ENCODE data around the gene CLIP1. TPM values are rescaled to one million over a fixed set of nuclear protein-coding genes. Genes with fewer than 3 reads are reported as not detected.

CLIP1 gene
- total RNA-seq, 1 donor from 2014 or later: 108 TPM

DNA sequence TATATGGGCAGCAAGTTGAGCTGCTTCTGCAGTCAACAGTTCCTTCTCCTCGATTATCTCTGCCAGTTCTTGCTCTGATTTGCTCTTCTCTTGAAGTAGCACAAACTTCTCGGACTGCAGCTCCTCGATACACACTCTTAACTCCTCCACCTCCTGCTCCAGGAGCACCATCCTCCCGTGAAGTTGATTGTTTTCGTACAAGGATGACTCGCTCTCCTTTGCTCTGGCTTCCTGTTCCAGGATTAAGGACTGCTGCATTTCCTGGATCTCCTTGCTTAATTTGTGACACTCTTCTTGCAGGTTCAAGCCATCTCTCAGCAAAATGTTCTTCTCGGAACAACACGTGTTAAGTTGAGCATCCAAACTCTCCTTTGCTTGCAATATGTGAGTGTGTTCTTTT lies 100.0 kb downstream of the CLIP1 start:
- H3K9me3 ChIP-seq: no peaks in the 10 kb centered on the region
- no peak for DNase-seq
- TF ChIP-seq, protein P1, sequence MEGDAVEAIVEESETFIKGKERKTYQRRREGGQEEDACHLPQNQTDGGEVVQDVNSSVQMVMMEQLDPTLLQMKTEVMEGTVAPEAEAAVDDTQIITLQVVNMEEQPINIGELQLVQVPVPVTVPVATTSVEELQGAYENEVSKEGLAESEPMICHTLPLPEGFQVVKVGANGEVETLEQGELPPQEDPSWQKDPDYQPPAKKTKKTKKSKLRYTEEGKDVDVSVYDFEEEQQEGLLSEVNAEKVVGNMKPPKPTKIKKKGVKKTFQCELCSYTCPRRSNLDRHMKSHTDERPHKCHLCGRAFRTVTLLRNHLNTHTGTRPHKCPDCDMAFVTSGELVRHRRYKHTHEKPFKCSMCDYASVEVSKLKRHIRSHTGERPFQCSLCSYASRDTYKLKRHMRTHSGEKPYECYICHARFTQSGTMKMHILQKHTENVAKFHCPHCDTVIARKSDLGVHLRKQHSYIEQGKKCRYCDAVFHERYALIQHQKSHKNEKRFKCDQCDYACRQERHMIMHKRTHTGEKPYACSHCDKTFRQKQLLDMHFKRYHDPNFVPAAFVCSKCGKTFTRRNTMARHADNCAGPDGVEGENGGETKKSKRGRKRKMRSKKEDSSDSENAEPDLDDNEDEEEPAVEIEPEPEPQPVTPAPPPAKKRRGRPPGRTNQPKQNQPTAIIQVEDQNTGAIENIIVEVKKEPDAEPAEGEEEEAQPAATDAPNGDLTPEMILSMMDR (IDR thresholded peaks at IDR 0.05): no peak
- intact Hi-C loops (cut with DNase I): no loop called here
- peaks cover 84% of the 10 kb centered on the region for H3K36me3 ChIP-seq
- H3K27me3 ChIP-seq: no peaks in the 10 kb centered on the region
- H3K4me1 ChIP-seq: no peaks in the 10 kb centered on the region
- H3K4me3 ChIP-seq: no peak overlapping the region
- no peak for ATAC-seq
- no peak overlapping the region for H3K27ac ChIP-seq

DNA sequence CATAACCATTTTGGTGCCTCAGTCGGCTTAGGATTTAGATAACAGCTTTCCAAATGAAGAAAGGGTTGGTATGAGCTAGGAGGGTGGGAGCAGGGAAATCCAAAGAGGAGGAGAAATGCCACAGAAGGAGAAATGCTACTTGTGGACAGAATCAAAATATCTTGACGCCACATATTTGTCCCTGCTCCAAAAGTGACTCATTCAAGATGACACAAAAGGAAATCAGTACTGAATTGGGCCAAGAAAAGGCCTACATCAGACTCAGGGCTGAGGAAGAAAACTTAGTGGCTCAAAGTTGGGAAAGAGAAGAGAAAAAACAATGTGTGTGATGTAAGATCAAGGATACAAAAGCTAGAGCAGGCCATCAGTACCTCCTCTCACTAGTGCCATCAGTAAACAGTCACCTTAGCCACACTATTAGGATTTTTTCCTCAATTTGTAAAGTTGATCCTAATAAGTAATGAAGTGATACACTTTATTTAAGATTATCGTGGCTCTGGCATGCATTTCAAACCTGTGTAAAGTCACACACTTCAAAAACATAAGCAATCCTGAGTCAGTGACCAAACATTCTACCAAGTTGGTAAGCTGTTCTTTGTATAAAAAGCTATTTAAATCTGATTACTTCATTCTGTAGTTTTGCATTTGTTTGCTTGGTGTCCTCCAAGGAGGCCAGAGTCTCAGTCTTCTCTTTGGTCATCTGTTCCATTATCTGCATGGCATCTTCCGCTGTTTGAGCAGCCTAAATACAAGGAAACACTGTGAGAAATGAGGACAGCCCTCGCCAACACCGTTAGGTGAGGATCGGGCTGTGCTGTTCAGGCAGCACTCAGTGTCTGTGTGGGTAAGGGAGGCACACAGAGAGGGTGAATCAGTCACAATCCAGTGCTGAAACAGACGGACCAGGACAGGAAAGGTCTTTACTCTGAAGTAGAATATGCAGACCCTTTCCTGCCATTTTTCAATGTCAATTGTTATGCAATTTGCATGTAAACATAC lies 103.6 kb downstream of the CLIP1 start:
- ATAC-seq (peak; percentile 60), DNase-seq (no peak)
- H3K4me1 ChIP-seq: no peaks in the 10 kb centered on the region
- TF ChIP-seq, protein P1 (IDR thresholded peaks at IDR 0.05): no peak
- H3K27me3 ChIP-seq: no peaks in the 10 kb centered on the region
- no peaks in the 10 kb centered on the region for H3K9me3 ChIP-seq
- intact Hi-C loops (cut with DNase I): no loop called here
- H3K27ac ChIP-seq: peak overlapping the region; percentile 53
- H3K36me3 ChIP-seq: peaks cover 90% of the 10 kb centered on the region
- H3K4me3 ChIP-seq: no peak overlapping the region

DNA sequence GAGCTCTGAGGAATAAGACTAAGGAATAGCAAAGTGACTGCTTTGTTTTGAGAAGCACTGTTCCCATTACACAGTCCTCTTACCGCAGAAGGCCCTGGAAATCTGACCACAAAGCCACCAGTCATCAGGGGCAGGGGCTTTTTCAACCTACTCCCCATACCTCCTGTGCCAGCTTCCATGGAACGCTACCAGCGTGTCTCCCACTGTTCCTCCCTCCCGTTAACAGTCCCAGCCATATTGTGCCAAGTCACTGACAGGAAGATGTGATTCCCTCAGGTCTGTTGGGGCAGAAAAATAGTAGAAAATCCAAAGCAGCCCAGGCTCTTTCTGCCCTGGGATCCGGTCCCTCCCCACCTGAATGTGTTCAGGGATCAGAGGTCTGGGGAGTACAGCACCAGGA lies 109.5 kb downstream of the CLIP1 start:
- Histone ChIP-seq H3K4me1 (no peaks in the 10 kb centered on the region), H3K27me3 (no peaks in the 10 kb centered on the region), H3K36me3 (peaks cover 86% of the 10 kb centered on the region), H3K27ac (no peak overlapping the region), H3K9me3 (no peaks in the 10 kb centered on the region), H3K4me3 (no peak overlapping the region)
- intact Hi-C loops (cut with DNase I): no loop called here
- ATAC-seq: no peak
- TF ChIP-seq, protein P1 (IDR thresholded peaks at IDR 0.05): no peak
- DNase-seq: no peak

DNA sequence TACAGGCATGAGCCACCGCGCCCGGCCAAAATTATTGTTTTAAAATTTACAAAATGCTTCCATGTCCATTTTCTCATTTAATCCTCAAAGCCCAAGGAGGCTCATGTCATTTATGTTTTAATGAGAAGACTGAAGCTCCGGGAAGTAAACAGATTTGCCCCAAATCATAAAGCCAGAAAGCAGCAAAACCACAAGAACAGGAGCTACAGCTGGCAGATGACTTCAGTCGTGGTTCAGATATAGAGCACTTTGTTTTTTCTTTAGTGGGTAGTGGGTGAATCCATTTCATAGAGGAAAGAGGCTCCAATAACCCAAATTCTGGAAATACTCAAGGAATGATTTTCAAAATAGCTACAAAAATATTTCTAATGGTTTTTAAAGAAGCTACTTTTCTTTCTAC lies 110.8 kb downstream of the CLIP1 start:
- Histone ChIP-seq H3K4me1 (no peaks in the 10 kb centered on the region), H3K36me3 (peaks cover 86% of the 10 kb centered on the region), H3K27ac (no peak overlapping the region), H3K4me3 (no peak overlapping the region), H3K9me3 (no peaks in the 10 kb centered on the region), H3K27me3 (no peaks in the 10 kb centered on the region)
- no peak for ATAC-seq
- no peak for DNase-seq
- intact Hi-C loops (cut with DNase I): no loop called here
- TF ChIP-seq, protein P1 (IDR thresholded peaks at IDR 0.05): no peak

DNA sequence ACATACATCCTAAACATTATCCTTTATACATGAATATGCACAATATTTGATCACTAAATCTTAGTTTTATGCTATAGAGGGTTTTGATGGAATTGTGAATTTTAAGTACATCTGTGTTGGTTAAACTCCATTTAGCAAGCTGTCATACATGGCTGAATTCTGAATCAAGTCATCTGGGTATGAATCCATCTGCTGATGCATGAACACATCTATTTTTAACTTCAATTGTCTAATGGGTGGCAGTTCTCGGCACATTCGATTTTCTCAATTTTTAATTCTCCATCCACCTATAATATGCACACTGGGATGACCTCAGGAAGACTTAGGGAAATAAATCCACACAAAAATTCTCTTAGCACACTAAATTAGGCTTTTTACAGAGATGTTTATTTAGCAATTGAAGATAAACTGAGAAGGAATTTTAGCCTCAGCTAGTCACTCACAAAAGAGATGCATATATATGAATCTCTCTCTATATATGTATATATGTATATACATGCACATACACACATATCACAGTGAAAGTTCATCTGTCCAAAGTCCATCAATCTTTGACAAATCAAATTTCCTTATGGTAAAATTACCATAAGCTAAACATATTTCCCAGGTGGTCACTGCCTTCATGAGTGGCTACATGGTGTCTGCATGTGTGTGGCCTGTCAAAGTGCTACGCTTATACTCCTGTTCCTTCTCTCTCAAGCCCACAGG lies 111.7 kb downstream of the CLIP1 start:
- Histone ChIP-seq H3K4me1 (no peaks in the 10 kb centered on the region), H3K27ac (no peak overlapping the region), H3K36me3 (peaks cover 85% of the 10 kb centered on the region), H3K27me3 (no peaks in the 10 kb centered on the region), H3K4me3 (no peak overlapping the region), H3K9me3 (no peaks in the 10 kb centered on the region)
- intact Hi-C loops (cut with DNase I): no loop called here
- DNase-seq (no peak), ATAC-seq (no peak)
- TF ChIP-seq, protein P1 (IDR thresholded peaks at IDR 0.05): no peak

Measured in upper lobe of right lung (tissue), 1 donor.